Measurements from ENCODE around the gene RAD51B.

The RAD51B gene

DNA sequence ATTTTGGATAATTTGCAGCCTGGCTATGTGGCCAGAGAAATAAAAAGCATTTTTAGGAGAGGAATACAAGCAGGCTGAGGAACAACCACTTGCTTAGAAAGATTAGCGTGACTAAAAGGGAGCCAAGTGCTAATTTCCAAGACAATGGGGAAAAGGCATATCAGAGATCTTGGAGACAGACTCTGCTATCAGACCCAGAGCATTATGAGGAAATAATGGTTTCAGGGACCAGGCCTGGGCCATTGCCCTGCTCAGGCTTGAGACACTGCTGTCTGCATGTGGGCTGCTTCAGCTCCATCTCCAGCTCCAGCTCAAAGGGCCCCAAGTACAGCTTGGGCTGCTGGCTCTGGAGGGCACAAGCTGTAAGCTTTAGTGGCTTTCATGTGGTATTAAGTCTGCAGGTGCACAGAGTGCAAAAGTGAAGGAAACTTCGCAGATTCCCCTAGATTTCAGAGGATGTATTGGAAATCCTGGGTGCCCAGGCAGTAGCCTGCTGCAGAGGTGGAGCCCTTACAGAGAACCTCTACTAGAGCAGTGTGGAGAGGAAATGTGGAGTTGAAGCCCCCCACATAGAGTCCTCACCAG, 524.0 kb downstream of the RAD51B start:
- in situ Hi-C loops (cut with MboI; ENCODE audit: low sequenced_read_pairs): no loop called here

- in situ Hi-C loops (cut with MboI; ENCODE audit: low sequenced_read_pairs): no loop called here
Measured at GRCh38 chr14:68345738-68346137, 526.2 kb downstream of the RAD51B start.

- in situ Hi-C loops (cut with MboI; ENCODE audit: low sequenced_read_pairs): no loop called here
Measured at GRCh38 chr14:68346556-68347343, 527.2 kb downstream of the RAD51B start.

DNA sequence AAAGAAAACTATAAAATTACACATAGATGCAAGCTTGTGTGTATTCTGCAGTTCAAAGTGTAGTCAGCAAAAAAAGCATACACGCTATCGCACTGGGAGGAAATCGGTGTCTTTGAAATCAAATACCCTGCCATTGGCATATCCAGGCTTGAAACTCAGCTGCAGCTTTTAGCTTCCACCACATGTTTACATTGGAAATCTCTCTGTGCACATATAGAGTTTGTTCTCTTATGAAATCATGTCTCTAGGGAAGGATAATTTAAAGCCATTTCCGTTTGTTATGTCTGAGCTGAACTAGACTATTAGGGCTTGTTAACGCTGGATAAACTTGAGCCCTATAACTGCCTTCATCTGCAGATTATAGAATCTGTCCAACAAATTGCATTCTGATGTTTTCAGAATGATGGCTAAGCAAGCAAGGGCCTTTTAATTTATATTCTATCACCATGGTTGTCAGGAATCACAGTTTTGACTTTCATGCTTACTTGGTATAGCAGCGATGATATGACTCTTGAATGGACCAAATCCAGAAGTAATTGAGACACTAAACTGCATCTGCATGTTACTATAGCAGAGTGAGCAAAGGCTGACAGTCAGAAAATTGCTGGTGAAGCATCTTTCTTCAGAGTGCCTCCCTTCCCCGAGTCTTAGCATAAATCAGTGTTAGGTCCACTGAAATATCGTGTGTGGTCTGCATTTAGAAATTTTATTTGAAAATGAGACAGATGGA, 530.5 kb downstream of the RAD51B start:
- in situ Hi-C loops (cut with MboI; ENCODE audit: low sequenced_read_pairs): no loop called here

GRCh38 chr14:68355415-68355814, 535.8 kb downstream of the RAD51B start:
- in situ Hi-C loops (cut with MboI; ENCODE audit: low sequenced_read_pairs): no loop called here

- in situ Hi-C loops (cut with MboI; ENCODE audit: low sequenced_read_pairs): no loop called here
Measured at GRCh38 chr14:68357777-68358176, 538.2 kb downstream of the RAD51B start.

- in situ Hi-C loops (cut with MboI; ENCODE audit: low sequenced_read_pairs): no loop called here
Measured at GRCh38 chr14:68358500-68358899, 538.9 kb downstream of the RAD51B start.

DNA sequence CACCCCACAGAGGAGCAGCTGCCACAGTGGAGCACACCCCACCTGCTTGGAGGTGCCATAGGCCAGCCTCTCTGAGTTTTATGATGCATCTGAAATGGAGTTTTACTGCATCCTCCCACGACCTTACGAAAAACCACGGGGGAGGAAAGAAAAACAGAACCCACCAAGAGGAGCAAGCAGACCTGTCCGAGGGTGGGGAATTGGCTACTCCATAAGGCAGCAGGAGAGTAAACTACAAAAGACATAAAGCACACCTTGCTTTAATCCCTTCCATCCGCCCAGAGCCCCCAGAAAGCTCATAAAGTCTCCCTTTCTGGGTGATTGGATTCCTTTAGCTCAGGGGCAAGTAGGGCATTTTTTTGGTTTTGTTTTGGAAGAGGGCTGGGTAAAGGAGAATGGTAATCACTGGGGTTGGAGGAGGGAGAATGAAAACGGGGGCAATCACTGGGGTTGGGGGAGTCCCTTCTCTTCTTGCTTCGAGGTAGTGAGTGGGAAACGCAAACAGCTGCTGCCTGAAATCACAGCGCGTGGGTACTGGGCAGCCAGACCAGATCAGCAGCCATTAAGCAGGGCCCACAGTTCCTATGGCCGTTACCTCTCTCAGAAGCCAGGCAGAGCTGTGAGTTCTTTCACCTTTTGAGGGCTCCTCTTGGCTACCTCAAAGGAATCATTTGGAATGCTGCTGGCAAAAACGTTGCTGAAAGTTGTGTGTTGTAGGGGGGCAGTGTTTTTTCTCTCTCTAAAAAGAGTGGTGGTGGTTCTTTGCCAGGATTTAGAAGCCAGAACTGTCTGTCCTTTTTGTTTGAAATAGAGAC, 539.6 kb downstream of the RAD51B start:
- in situ Hi-C loops (cut with MboI; ENCODE audit: low sequenced_read_pairs): no loop called here

GRCh38 chr14:68359837-68360552, 540.4 kb downstream of the RAD51B start:
- in situ Hi-C loops (cut with MboI; ENCODE audit: low sequenced_read_pairs): no loop called here

- in situ Hi-C loops (cut with MboI; ENCODE audit: low sequenced_read_pairs): no loop called here
Measured at GRCh38 chr14:68361231-68361630, 541.7 kb downstream of the RAD51B start.

DNA sequence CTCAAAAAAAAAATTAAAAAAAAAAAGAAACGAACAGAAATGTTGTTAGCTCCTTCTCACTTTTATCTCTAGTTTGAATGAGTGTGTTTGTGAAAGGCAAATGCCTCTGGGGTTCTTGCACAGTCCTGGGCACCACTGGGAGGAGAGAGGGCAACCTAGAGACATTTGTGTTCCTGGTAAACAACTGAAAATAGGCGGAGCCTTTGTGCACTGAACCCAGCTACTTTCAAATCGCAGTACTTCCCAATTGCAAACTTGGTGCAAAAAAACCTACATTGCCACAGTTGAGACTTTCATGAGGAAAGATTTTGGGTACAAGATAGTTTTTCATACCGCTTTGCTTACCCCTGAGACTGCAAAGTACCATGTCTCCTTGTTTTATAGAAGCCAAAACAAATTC, 543.3 kb downstream of the RAD51B start:
- in situ Hi-C loops (cut with MboI; ENCODE audit: low sequenced_read_pairs): no loop called here

GRCh38 chr14:68363466-68363842, 543.9 kb downstream of the RAD51B start:
- in situ Hi-C loops (cut with MboI; ENCODE audit: low sequenced_read_pairs): no loop called here

DNA sequence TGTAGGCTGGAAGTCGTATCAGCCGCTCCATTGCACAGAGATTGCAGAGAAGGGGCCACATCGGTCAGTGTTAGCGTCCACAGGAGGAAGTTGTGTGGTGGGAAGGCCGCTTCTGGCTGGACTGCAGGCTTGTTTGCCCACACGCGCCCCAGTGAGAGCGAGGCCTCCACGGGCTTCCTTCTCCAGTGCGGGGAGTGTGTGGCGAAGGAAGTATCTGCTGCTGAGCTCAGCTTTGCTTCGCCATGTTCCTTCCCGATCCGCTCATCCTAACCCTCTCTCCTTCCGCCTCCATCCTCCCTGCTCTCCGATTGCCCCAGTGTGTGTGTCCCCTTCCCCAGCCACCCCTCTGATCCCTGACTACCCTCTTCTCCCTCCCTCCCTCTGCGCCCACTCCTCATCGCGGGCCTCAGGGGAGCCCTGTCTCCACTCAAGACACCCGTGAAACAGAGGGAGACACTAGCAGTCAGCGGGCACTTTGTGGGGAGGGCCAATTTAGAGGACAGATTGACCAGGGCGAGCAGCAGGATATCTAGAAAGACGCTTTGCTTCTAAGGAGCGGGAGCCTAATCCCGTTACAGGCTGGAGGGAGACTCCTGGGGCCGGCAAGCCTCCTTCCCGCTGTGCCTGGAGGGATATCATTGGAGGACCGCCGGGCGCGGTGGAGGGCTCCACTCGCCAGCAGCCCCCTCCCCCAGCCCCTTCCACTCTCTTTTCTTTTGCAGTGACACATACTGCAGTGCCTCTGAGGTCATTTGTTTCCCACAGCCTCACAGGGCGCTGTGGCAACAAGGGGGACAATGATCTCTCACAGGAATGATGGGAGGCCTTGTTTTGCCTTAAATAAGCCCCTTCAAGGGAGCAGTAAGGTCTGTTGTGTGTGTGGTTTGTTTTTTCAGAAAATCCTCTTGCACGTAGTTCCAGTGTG, 544.5 kb downstream of the RAD51B start:
- in situ Hi-C loops (cut with MboI; ENCODE audit: low sequenced_read_pairs): no loop called here

DNA sequence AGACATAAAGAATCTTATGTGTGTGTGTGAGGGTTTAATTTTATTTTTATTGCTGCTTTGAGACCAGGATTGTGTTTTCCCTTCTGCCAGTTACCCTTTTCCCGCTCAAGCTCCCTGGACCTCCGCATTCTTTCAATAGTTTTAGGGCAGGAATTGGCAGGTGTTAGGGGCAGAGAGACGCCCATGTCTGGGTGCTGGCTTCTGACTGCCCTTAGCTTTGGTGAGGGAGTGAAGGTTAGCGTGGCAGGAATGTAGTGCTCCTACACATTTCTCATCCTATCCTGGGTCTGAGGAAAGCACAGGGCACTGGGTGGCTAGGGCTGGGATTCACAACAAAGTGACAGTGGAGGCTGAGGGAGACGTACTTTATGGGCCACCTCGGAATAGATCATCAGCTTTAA, 545.2 kb downstream of the RAD51B start:
- in situ Hi-C loops (cut with MboI; ENCODE audit: low sequenced_read_pairs): no loop called here

- in situ Hi-C loops (cut with MboI; ENCODE audit: low sequenced_read_pairs): no loop called here
Measured at GRCh38 chr14:68365228-68365627, 545.6 kb downstream of the RAD51B start.

DNA sequence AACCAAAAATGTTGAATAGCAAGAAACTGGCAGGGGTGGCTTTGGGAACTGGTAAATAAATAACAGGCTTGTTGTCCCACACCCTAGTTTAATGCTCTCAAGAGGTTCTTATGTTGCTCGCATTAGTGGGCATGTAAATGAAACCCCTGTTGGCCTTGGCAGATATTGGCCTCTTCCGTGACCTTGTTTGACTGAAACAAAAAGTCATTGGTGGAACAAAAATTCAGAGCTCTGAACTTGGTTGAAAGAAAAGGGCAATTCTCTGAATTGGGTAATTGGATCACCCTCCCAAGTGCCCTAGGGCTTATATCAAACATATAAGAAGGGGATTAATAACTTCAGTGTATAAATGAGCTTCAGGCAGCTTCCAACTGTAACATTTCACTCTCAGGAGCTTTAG, 547.1 kb downstream of the RAD51B start:
- in situ Hi-C loops (cut with MboI; ENCODE audit: low sequenced_read_pairs): no loop called here

DNA sequence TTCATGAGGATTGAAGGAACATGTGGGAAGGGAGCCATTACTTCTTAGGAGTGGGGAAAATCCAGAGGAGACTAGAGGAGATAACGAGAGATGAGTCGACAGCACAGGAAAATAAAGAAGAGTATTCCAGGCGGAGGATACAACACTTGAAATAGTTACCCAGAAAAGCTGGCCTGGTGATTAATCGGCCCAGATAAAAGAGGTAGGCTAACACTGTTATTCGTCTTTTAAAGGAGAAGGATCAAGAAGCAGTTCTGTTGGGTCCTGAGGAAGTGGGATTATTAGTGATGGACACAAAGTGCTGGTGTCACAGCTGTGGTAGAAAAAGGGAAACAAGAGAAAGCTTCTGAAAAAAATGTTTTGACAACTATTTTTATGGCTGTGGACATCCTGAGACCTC, 548.0 kb downstream of the RAD51B start:
- in situ Hi-C loops (cut with MboI; ENCODE audit: low sequenced_read_pairs): no loop called here

DNA sequence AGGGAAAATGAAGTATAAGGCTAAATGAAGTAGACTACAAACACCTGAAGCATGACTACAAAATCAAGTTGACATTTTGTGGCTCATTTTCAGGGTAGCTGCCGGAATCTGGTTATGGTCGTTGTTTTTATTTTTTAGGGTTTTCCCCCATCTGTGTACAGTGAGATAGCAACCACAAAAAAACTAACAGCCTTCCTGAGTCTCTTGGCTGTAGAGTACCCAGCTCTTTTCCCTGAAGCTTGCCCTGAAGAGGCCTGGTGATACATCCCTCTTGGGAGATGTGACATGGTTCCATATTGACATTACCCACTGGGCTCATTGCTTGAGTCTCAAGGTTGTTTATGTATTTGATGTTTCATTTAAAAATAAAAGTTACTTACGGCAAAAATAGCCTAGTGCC, 549.3 kb downstream of the RAD51B start:
- in situ Hi-C loops (cut with MboI; ENCODE audit: low sequenced_read_pairs): no loop called here

DNA sequence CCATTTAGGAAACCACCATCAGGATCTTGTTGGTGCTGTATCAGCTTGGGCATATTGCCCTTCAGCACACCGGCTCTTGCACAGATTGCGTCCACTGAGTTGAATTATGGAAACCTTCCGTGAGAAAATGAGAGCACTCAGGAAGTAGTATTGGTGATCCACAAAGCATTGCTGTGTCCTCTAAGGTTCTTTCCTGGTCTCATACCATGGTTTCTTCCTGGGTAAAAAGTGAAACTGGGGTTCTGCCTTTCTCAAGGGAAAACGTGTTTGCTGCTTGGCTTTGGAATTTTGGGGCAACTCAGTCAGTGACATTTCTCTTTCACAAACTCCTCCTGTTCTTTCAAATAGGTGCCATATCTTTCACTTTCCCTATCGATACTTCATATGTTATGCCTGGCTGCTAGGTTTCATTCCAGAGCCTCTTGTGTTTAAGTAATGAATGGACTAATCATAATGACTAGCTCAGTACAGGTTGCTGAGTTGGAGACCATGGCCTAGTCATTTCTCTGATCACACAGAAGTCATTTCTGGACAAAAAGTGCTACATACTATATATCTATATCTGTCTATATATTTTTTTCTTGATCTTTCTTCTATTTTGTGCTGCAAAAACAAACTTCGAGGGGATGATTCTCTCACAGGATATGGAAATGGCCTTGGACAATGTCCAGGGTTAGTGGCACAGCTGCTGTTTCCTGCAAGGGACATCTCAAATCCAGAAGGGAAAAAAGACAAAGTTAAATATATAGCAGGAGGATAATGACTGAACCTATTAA, 549.9 kb downstream of the RAD51B start:
- in situ Hi-C loops (cut with MboI; ENCODE audit: low sequenced_read_pairs): no loop called here
